Sigmoid colon (tissue), 7 donors: ENCODE results near the gene TCF19. TPM values are rescaled to one million over a fixed set of nuclear protein-coding genes. Genes with fewer than 3 reads are reported as not detected.
"Not testable (repeated sequence)": the region's sequence is repeated elsewhere in the genome, so short reads cannot be mapped to it uniquely, and the experiment has no call there.

Experiments
- DNase-seq: peaks from one replicate; pipeline ENCODE4 v3.0.0-alpha.2; 2019
- H3K27ac ChIP-seq, 4 donors: fragments of 200-600 bp; sonication (generic); one replicate each; pipeline ENCODE4 v1.5.1; 2016 to 2019; ENCODE audit warnings: mild to moderate bottlenecking in 1 of 4
- H3K27me3 ChIP-seq, 3 donors: fragments of 200-600 bp; sonication (generic); one replicate each; pipeline ENCODE4 v1.5.1; 2019; ENCODE audit warnings: mild to moderate bottlenecking in 1 of 3
- H3K36me3 ChIP-seq, 4 donors: fragments of 200-600 bp; sonication (generic); one replicate each; pipeline ENCODE4 v1.5.1; 2016 to 2019
- H3K4me1 ChIP-seq, 4 donors: fragments of 200-600 bp; sonication (generic); one replicate each; pipeline ENCODE4 v1.5.1; 2017 to 2019
- H3K4me3 ChIP-seq, 4 donors: fragments of 200-600 bp; sonication (generic); one replicate each; pipeline ENCODE4 v1.5.1; 2017 to 2019; ENCODE audit warnings: mild to moderate bottlenecking in 2 of 4, moderate library complexity in 1 of 4
- H3K9me3 ChIP-seq, 4 donors: fragments of 200-600 bp in 3 of 4; sonication (generic) in 3 of 4; one replicate each; pipeline versions ENCODE4 v1.5.1 to v1.6.1; 2013 to 2019
- EP300 ChIP-seq, 4 donors: sonication (generic); formaldehyde crosslinking; IDR thresholded peaks; one replicate each; pipeline ENCODE4 v1.6.1; 2017; ENCODE audit warnings: antibody characterized with exemption in 4 of 4
- POLR2A ChIP-seq, 2 donors: fragments of 450-650 bp; IDR thresholded peaks; one replicate each; pipeline ENCODE4 v1.6.1; 2016; ENCODE audit warnings: antibody characterized with exemption in 2 of 2, mild to moderate bottlenecking in 2 of 2, moderate library complexity in 2 of 2
- POLR2AphosphoS5 ChIP-seq, 4 donors: sonication (generic); formaldehyde crosslinking; IDR thresholded peaks; one replicate each; pipeline ENCODE4 v1.6.1; 2017; ENCODE audit warnings: antibody characterized with exemption in 4 of 4
- WGBS, 2 donors: extraction: QIAGEN DNeasy Blood & Tissue Kit; methylation state at CpG; one replicate each; pipeline ENCODE4 v1.1.7; 2013; 5-methylcytosine and 5-hydroxymethylcytosine counted together
- intact Hi-C: fragments of 100-400 bp; cut with DNase I; formaldehyde crosslinking; loops from one replicate; pipeline ENCODE4 v1.15.1; 2023
- polyA plus RNA-seq, 3 donors: library from polyadenylated mRNA; stranded (reverse); fragments of 200-250 nt; gene quantifications; one replicate each; pipeline ENCODE4 v1.2.3, GENCODE V29; 2013
- total RNA-seq, 4 donors: library from RNA; depleted of rRNA; stranded (reverse); fragments of >200 nt; gene quantifications; one replicate each; pipeline ENCODE4 v1.1.0, GENCODE V29; 2016
- TF ChIP-seq, protein P1 (sequence below), 4 experiments: fragments of 450-650 bp in 3 of 4; fragments of 200-600 bp in 1 of 4; IDR thresholded peaks; one replicate each; pipeline ENCODE4 v1.5.1; 2016 to 2019; ENCODE audit warnings: antibody characterized with exemption in 4 of 4, mild to moderate bottlenecking in 3 of 4, moderate library complexity in 2 of 4
- donor health status: healthy with polysubstance abuse.
- donor health status: Bipolar disorder and iron deficiency.
- donor health status: healthy.

The TCF19 gene
- total and polyA plus RNA-seq, 7 donors, result 2.6 to 11.7 (median 3.6) TPM

DNA sequence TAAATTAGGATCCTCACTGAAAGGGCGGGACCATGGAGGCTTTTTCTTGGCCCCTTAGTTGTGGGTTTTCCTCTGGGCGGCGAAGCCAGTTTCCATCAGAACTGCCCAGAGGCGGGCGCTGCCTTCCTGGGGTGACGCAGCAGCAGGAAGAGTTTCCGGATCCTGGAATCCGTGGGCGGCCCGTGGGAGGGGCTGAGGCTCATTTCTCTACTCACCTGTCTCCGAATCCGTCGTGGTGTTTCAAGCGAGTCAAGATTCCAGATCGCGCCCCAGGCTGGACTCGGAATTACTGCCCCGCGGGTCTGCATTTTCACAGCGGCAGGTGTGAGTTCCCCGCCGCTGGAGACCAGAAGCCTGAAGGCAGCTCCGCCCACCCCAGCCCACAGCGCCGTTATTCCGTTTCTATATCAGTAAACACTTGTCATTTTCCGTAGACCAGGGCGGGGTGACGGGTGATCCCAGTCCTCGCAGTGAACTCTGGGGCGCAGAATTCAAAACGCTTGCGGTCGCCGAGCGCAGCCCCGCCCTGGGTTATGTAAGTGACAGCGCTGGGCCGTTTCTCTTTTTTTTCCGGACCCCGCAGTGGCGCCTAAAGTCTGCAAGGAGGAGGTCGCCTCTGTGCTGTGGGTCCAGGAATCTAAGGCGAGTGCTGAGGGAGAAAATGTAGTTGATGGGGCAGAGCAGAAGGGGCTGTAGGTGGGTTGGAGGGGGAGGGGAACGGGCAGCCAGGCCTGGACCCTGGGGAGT lies 39.3 kb downstream of the TCF19 start:
- intact Hi-C loops, result loop anchor here (1.0 to 2.0 kb wide), 2 partner anchors 75 to 170 kb away; partner anchors contain the start of gene HLA-C
- Histone ChIP-seq H3K9me3 (peaks cover 0 to 2% (median 0%) of the 10 kb centered on the region in 4 donors), H3K4me1 (peaks cover 0 to 21% (median 11%) of the 10 kb centered on the region in 4 donors), H3K36me3 (no peaks in the 10 kb centered on the region), H3K27me3 (no peaks in the 10 kb centered on the region), H3K27ac (peak overlapping the region; percentile 91 to 97 (median 94)), H3K4me3 (peak overlapping the region; percentile 60 to 71 (median 66))
- peak; percentile 95 for DNase-seq
- TF ChIP-seq POLR2A (IDR thresholded peaks at IDR 0.05) (peak; percentile 72 to 78), POLR2AphosphoS5 (IDR thresholded peaks at IDR 0.05) (peak; percentile 65 to 88 (median 84)), EP300 (IDR thresholded peaks at IDR 0.05) (peak in 1 of 4 donors; percentile 18)
- TF ChIP-seq, protein P1, sequence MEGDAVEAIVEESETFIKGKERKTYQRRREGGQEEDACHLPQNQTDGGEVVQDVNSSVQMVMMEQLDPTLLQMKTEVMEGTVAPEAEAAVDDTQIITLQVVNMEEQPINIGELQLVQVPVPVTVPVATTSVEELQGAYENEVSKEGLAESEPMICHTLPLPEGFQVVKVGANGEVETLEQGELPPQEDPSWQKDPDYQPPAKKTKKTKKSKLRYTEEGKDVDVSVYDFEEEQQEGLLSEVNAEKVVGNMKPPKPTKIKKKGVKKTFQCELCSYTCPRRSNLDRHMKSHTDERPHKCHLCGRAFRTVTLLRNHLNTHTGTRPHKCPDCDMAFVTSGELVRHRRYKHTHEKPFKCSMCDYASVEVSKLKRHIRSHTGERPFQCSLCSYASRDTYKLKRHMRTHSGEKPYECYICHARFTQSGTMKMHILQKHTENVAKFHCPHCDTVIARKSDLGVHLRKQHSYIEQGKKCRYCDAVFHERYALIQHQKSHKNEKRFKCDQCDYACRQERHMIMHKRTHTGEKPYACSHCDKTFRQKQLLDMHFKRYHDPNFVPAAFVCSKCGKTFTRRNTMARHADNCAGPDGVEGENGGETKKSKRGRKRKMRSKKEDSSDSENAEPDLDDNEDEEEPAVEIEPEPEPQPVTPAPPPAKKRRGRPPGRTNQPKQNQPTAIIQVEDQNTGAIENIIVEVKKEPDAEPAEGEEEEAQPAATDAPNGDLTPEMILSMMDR (IDR thresholded peaks at IDR 0.05), result no peak
- 0% methylated on average over 45 of the region's 45 CpGs for WGBS, 2 donors

DNA sequence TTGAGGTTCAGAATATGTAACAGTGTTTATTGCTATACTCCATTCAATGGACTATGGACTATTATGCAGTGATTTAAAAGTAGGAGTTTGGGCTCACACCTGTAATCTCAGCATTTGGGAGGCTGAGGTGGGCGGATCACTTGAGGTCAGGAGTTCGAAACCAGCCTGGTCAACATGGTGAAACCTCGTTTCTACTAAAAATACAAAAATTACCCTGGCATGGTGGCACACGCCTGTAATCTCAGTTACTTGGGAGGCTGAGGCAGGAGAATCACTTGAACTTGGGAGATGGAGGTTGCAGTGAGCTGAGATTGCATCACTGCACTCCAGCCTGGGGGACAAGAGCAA lies 40.7 kb downstream of the TCF19 start:
- Histone ChIP-seq H3K4me1 (peaks cover 0 to 29% (median 21%) of the 10 kb centered on the region in 4 donors), H3K27ac (peak overlapping the region; percentile 91 to 97 (median 94)), H3K4me3 (peak overlapping the region in 1 of 4 donors; percentile 60)
- 59 to 83% methylated on average over 4 of the region's 4 CpGs for WGBS, 2 donors
- H3K9me3 ChIP-seq, H3K27me3 ChIP-seq, intact Hi-C loops, DNase-seq, H3K36me3 ChIP-seq: not testable (repeated sequence)

DNA sequence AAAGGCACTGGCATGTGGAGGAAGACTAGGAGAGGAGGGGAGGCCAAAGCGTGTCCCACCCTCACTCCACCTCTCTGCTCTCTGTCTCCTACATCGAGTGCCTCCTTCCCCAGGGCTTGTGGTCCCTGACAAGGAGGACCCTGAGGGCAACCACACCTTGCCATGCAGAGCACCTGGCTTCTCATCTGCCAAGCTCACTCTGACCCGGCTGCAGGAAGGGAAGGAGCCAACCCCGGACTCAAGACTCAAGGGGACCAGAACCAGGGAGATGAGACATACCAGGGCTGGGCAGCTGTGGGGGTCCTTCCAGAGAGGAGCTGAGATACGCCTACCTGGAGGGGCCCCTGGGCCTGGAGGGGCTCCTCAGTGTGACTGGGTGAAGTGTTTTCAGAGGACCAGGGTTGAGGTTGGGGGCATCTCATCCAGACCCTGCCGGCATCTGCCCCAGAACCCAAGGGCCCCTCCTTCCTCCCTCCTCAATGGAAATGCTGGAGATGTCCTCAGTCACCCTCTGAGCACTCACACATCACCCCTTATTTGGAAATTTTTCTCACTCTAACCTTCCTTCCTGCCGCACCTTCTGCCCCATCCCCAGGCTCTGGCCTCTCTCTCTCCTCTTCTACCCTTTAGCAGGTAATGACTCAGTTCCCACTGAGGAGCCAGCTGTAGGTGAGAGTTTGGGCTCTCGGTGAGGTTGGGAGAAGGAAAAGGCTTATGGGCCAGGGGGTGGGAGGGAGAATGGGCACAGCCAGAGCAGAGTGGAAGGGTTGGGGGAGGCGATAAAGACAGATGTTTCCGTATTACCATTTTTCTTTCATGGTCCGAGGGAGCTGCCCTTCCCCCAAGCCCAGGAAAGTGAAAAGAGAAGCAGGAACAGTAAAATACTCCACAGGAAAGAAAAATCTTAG lies 44.1 kb downstream of the TCF19 start:
- no peak overlapping the region for H3K4me3 ChIP-seq
- intact Hi-C loops, result no loop called here
- peak overlapping the region; percentile 76 to 85 (median 80) for H3K27ac ChIP-seq
- H3K27me3 ChIP-seq, result no peaks in the 10 kb centered on the region
- no peak for DNase-seq
- TF ChIP-seq POLR2AphosphoS5 (IDR thresholded peaks at IDR 0.05), result no peak
- no peak for TF ChIP-seq POLR2A (IDR thresholded peaks at IDR 0.05)
- TF ChIP-seq EP300 (IDR thresholded peaks at IDR 0.05), result no peak
- TF ChIP-seq, protein P1 (IDR thresholded peaks at IDR 0.05), result no peak
- peaks cover 0 to 37% (median 19%) of the 10 kb centered on the region in 4 donors for H3K4me1 ChIP-seq
- 26 to 44% methylated on average over 11 of the region's 11 CpGs for WGBS, 2 donors
- H3K36me3 ChIP-seq, result no peaks in the 10 kb centered on the region
- H3K9me3 ChIP-seq, result peaks cover 0 to 2% (median 0%) of the 10 kb centered on the region in 4 donors

DNA sequence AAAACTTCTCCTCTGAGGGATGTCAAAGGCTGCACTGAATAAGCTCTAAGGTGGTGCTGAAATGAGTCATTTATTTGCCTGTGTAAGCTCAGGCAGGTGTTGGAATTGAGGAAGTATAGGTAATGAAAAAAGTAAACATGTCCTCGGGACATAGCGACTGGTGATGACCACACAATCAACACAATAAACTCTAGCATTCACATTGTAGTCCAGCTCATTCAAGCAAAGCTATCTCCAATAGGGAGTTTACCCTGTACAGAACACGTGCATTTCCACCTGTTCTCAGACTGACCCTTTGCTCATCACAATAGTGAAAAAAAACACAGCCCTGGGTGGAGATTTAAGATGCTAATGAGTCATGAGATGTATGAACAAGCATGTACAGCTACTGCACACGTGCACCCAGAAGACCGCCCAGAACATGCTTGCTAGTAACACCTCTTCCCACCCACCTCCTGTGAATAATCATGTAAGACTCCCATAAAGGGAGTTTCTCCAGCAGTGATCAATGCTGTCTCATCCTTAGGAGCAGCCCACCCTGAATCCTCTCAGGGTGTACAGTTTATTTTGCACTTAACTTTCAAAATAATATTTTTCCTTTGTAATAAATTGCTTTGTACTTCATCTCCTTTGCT lies 45.1 kb downstream of the TCF19 start:
- Histone ChIP-seq H3K36me3 (no peaks in the 10 kb centered on the region), H3K9me3 (peaks cover 0 to 2% (median 0%) of the 10 kb centered on the region in 4 donors), H3K27me3 (no peaks in the 10 kb centered on the region), H3K27ac (peak overlapping the region; percentile 76 to 85 (median 80)), H3K4me1 (peaks cover 0 to 34% (median 16%) of the 10 kb centered on the region in 4 donors), H3K4me3 (peak overlapping the region; percentile 27 to 54 (median 50))
- TF ChIP-seq, protein P1 (IDR thresholded peaks at IDR 0.05), result no peak
- TF ChIP-seq POLR2AphosphoS5 (IDR thresholded peaks at IDR 0.05), result peak in 1 of 4 donors; percentile 17
- intact Hi-C loops, result no loop called here
- WGBS, 2 donors, result 5 to 14% methylated on average over 5 of the region's 5 CpGs
- DNase-seq, result no peak
